SK-N-SH (cell line): ENCODE measurements around the gene NRL.

Experiments used
- CTCF ChIP-seq: fragments of 200-600 bp; sonication (generic); IDR thresholded peaks from 2 replicates; pipeline ENCODE4 v1.6.1; 2017; ENCODE audit warnings: antibody characterized with exemption, mild to moderate bottlenecking, moderate library complexity
- SMC3 ChIP-seq: IDR thresholded peaks from 2 replicates; pipeline ENCODE4 v1.6.1; 2012; ENCODE audit warnings: low read depth, low read length, improper control_type of control experiment

- TF ChIP-seq SMC3 (no peak), CTCF (no peak)
These were observed 28.8 kb upstream of the NRL start for GRCh38 chr14:24143511-24143910.
